K562 (cell line): ENCODE results near the gene CCR7. TPM values are rescaled to one million over a fixed set of nuclear protein-coding genes. Genes with fewer than 3 reads are reported as not detected.

Experiments
- DIDO1 ChIP-seq: fragments of 450-650 bp; IDR thresholded peaks from 2 replicates; pipeline ENCODE4 v1.6.1; 2016; ENCODE audit warnings: low read depth, missing biosample characterization, missing genetic modification characterization
- DMBX1 ChIP-seq: fragments of 250-450 bp; sonication (Bioruptor Pico); IDR thresholded peaks from 2 replicates; pipeline ENCODE4 v1.8.0; 2022; ENCODE audit warnings: inconsistent platforms, mild to moderate bottlenecking, moderate library complexity, borderline replicate concordance
- ELF2 ChIP-seq: fragments of 250-450 bp; sonication (Bioruptor Pico); IDR thresholded peaks from 2 replicates; pipeline ENCODE4 v1.5.0; 2021; ENCODE audit warnings: mild to moderate bottlenecking
- ELK1 ChIP-seq: sonication (generic); formaldehyde crosslinking; IDR thresholded peaks from 2 replicates; pipeline ENCODE4 v1.8.1; 2022; ENCODE audit warnings: missing genetic modification reagents
- ETV6 ChIP-seq, 3 experiments: fragments of 150-350 bp in 1 of 3; sonication (generic) in 1 of 3; formaldehyde crosslinking in 1 of 3; IDR thresholded peaks; 2 replicates each; pipeline versions ENCODE4 v1.6.1 to v1.8.0; 2014 to 2022; ENCODE audit warnings: borderline replicate concordance in 2 of 3, low read depth in 2 of 3, antibody characterized with exemption in 1 of 3, low read length in 1 of 3, mild to moderate bottlenecking in 1 of 3, missing genetic modification reagents in 1 of 3
- HDAC8 ChIP-seq: fragments of 450-650 bp; IDR thresholded peaks from 2 replicates; pipeline ENCODE4 v1.6.1; 2016; ENCODE audit warnings: mild to moderate bottlenecking, missing genetic modification characterization, moderate library complexity, missing compliant biosample characterization
- MBD1 ChIP-seq: fragments of 250-450 bp; sonication (Bioruptor Pico); IDR thresholded peaks from 2 replicates; pipeline ENCODE4 v1.8.0; 2022; ENCODE audit warnings: inconsistent platforms
- MLX ChIP-seq, 2 experiments: fragments of 450-650 bp in 1 of 2; sonication (generic) in 1 of 2; formaldehyde crosslinking; conservative IDR thresholded peaks; 2 replicates each; pipeline versions ENCODE4 v1.4.0 to v1.8.1; 2020 to 2022; ENCODE audit warnings: mild to moderate bottlenecking in 1 of 2, missing genetic modification reagents in 1 of 2
- MTA3 ChIP-seq: fragments of 450-650 bp; formaldehyde crosslinking; IDR thresholded peaks from 2 replicates; pipeline ENCODE4 v1.6.1; 2017; ENCODE audit warnings: mild to moderate bottlenecking, borderline replicate concordance
- NCOA1 ChIP-seq: fragments of 450-650 bp; IDR thresholded peaks from 2 replicates; pipeline ENCODE4 v1.6.1; 2016; ENCODE audit warnings: low read depth
- NR1H2 ChIP-seq: sonication (generic); formaldehyde crosslinking; IDR thresholded peaks from 2 replicates; pipeline ENCODE4 v1.4.0; 2020; ENCODE audit warnings: mild to moderate bottlenecking, missing genetic modification reagents
- NR3C1 ChIP-seq: sonication (generic); formaldehyde crosslinking; IDR thresholded peaks from 2 replicates; pipeline ENCODE4 v1.8.1; 2022; ENCODE audit warnings: missing genetic modification reagents
- SNRNP70 ChIP-seq: fragments of 200-400 bp; formaldehyde crosslinking; optimal IDR thresholded peaks from 2 replicates; pipeline ENCODE3; 2017; ENCODE audit warnings: low read depth, low read length
- TRIM24 ChIP-seq, 2 experiments: fragments of 450-650 bp; IDR thresholded peaks; 2 replicates each; pipeline ENCODE4 v1.6.1; 2016
- ZKSCAN3 ChIP-seq: fragments of 250-450 bp; sonication (Bioruptor Pico); IDR thresholded peaks from 2 replicates; pipeline ENCODE4 v1.4.0; 2020
- ZNF431 ChIP-seq: sonication (generic); formaldehyde crosslinking; IDR thresholded peaks from 2 replicates; pipeline ENCODE4 v1.8.0; 2022; ENCODE audit warnings: mild to moderate bottlenecking, missing genetic modification reagents
- polyA plus RNA-seq, 8 experiments: library from polyadenylated mRNA; depleted of rRNA in 4 of 8; stranded (reverse) in 5 of 8; unstranded in 3 of 8; fragments of >200 nt; fragmentation: Nextera tagmentation in 2 of 8; fragmentation: Illumina TruSeq in 1 of 8; extraction: Ambion mirVana in 2 of 8; extraction: Trizol in 1 of 8; gene quantifications; 2 replicates each; pipeline versions ENCODE4 v1.2.1 to v1.2.3, GENCODE V29; 2011 to 2014; ENCODE audit warnings: inconsistent platforms in 1 of 8, missing spikeins in 1 of 8
- total RNA-seq, 7 experiments: library from RNA; depleted of rRNA in 6 of 7; stranded (reverse); fragments of >200 nt in 6 of 7; fragmentation: Illumina TruSeq in 2 of 7; extraction: Trizol in 2 of 7; gene quantifications; 2 replicates each; pipeline versions ENCODE4 v1.2.1 to v1.2.3, GENCODE V29; 2011 to 2021; ENCODE audit warnings: low replicate concordance in 1 of 7
- TF ChIP-seq, protein P1 (sequence below): fragments of 450-650 bp; formaldehyde crosslinking; IDR thresholded peaks from 2 replicates; pipeline ENCODE4 v1.4.0; 2020; ENCODE audit warnings: mild to moderate bottlenecking
- TF ChIP-seq, protein P2 (sequence below): fragments of 450-650 bp; conservative IDR thresholded peaks from 2 replicates; pipeline ENCODE4 v1.6.1; 2016; ENCODE audit warnings: missing genetic modification characterization, low read depth, mild to moderate bottlenecking, missing compliant biosample characterization, moderate library complexity
- TF ChIP-seq, protein P3 (sequence below): fragments of 200-400 bp; formaldehyde crosslinking; IDR thresholded peaks from 2 replicates; pipeline ENCODE4 v1.6.1; 2017; ENCODE audit warnings: mild to moderate bottlenecking, low read depth, low read length, moderate library complexity

CCR7 gene
- total and polyA plus RNA-seq, 9 of the 15 experiments (the other 6 are each of a cell fraction or from before 2014, with no cell fraction given) = 0.14 to 1.4 (median 0.56) TPM

- TF ChIP-seq DMBX1 (CRISPR knock-in tag) (peak; percentile 78), NR1H2 (CRISPR knock-in tag) (no peak), HDAC8 (no peak), ELK1 (no peak), TRIM24 (IDR thresholded peaks at IDR 0.05) (peak; percentile 90 to 94), SNRNP70 (no peak), ZNF431 (CRISPR knock-in tag) (no peak), NCOA1 (peak; percentile 86), ETV6 (IDR thresholded peaks at IDR 0.05; ENCODE audit: borderline replicate concordance in 1 of 2, low read depth in 2 of 2, low read length in 1 of 2) (peak in 1 of 2 experiments; percentile 35; a peak in 1 of 4 replicates), ETV6 (CRISPR knock-in tag; IDR thresholded peaks at IDR 0.05; ENCODE audit: borderline replicate concordance) (no peak), MTA3 (peak; percentile 72; the same call in 1 of the 2 replicates), ELF2 (no peak), NR3C1 (CRISPR knock-in tag) (no peak), ZKSCAN3 (CRISPR knock-in tag) (no peak), MBD1 (CRISPR knock-in tag) (no peak), DIDO1 (tag) (no peak), MLX (CRISPR knock-in tag; conservative IDR thresholded peaks at IDR 0.05) (no peak)
- TF ChIP-seq, protein P1, sequence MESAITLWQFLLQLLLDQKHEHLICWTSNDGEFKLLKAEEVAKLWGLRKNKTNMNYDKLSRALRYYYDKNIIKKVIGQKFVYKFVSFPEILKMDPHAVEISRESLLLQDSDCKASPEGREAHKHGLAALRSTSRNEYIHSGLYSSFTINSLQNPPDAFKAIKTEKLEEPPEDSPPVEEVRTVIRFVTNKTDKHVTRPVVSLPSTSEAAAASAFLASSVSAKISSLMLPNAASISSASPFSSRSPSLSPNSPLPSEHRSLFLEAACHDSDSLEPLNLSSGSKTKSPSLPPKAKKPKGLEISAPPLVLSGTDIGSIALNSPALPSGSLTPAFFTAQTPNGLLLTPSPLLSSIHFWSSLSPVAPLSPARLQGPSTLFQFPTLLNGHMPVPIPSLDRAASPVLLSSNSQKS (CRISPR knock-in tag) = no peak
- TF ChIP-seq, protein P2, sequence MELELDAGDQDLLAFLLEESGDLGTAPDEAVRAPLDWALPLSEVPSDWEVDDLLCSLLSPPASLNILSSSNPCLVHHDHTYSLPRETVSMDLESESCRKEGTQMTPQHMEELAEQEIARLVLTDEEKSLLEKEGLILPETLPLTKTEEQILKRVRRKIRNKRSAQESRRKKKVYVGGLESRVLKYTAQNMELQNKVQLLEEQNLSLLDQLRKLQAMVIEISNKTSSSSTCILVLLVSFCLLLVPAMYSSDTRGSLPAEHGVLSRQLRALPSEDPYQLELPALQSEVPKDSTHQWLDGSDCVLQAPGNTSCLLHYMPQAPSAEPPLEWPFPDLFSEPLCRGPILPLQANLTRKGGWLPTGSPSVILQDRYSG (tag) = no peak
- TF ChIP-seq, protein P3, sequence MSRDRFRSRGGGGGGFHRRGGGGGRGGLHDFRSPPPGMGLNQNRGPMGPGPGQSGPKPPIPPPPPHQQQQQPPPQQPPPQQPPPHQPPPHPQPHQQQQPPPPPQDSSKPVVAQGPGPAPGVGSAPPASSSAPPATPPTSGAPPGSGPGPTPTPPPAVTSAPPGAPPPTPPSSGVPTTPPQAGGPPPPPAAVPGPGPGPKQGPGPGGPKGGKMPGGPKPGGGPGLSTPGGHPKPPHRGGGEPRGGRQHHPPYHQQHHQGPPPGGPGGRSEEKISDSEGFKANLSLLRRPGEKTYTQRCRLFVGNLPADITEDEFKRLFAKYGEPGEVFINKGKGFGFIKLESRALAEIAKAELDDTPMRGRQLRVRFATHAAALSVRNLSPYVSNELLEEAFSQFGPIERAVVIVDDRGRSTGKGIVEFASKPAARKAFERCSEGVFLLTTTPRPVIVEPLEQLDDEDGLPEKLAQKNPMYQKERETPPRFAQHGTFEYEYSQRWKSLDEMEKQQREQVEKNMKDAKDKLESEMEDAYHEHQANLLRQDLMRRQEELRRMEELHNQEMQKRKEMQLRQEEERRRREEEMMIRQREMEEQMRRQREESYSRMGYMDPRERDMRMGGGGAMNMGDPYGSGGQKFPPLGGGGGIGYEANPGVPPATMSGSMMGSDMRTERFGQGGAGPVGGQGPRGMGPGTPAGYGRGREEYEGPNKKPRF = no peak
Observed at GRCh38 chr17:40536295-40537171, 28.7 kb downstream of the CCR7 start (continued).
